ENCODE results near the gene TNFRSF1A.
A peak's percentile ranks its signal among the peaks of the same experiment; 100 is the strongest.

Gene TNFRSF1A

DNA sequence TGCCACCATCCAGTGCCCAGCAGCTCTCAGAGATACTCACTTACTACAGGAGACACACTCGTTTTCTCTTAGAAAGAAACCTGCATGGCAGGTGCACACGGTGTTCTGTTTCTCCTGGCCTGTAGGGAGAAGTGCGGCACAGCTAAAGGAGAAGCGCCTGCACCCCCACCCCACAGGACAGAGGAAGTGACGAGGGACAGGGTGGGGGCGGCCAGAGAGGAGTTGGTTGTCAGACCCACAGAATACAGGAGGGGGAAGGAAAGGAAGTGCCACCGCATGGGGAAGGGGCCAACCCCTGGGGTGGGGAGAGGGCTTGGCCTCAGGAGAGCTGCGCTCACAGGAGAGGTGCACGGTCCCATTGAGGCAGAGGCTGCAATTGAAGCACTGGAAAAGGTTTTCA, 8.8 kb downstream of the TNFRSF1A start:
- TF ChIP-seq GATA1 (IDR thresholded peaks at IDR 0.05; ENCODE audit: low read depth, low read length) (no peak), POLR2A (IDR thresholded peaks at IDR 0.05; ENCODE audit: low read length) (no peak)
- no peak for DNase-seq

DNA sequence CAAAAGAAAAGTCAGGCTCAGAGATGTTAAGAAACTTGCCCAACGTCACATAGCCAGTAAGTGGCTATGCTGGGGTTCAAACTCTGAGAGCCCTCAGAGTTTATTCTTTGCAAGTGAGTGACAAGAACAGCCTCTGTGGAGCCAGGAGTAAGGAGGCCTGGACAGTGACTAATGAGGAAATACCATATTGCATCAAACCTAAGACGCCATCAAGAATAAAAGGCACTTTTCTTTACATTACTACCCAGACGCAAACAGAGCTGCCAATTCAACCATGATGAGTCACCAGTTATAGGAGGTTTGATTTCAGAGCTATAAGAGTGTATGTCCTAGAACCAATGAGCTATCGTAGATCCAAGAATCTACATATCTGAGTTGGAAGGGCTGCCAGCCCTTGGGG, 9.4 kb downstream of the TNFRSF1A start:
- no peak for DNase-seq
- TF ChIP-seq GATA1 (IDR thresholded peaks at IDR 0.05; ENCODE audit: low read depth, low read length) (no peak), POLR2A (IDR thresholded peaks at IDR 0.05; ENCODE audit: low read length) (no peak)

GRCh38 chr12:6330999-6331714, 10.7 kb downstream of the TNFRSF1A start:
- no peak for DNase-seq
- TF ChIP-seq POLR2A (IDR thresholded peaks at IDR 0.05; ENCODE audit: low read length) (no peak), GATA1 (IDR thresholded peaks at IDR 0.05; ENCODE audit: low read depth, low read length) (no peak)

DNA sequence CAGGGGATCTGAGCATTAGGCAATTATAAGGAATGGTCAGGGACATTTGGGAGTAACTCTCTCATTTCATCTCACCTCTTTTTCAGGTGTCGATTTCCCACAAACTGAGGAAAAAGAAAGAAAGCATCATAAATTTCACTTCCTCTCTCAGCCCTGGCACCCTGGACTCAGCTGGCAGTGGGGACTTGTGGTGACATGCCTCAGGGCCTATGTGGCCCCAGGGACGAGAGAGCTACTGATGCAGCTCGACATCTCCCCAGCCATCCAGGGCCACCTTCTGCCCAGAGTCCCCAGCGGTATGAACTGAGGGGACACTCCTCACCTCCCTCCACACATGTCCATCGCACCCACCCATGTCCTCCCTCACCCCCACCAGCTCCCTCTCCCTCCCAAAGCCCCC, 11.7 kb downstream of the TNFRSF1A start:
- TF ChIP-seq POLR2A (IDR thresholded peaks at IDR 0.05; ENCODE audit: low read length) (no peak), GATA1 (IDR thresholded peaks at IDR 0.05; ENCODE audit: low read depth, low read length) (no peak)
- no peak for DNase-seq

DNA sequence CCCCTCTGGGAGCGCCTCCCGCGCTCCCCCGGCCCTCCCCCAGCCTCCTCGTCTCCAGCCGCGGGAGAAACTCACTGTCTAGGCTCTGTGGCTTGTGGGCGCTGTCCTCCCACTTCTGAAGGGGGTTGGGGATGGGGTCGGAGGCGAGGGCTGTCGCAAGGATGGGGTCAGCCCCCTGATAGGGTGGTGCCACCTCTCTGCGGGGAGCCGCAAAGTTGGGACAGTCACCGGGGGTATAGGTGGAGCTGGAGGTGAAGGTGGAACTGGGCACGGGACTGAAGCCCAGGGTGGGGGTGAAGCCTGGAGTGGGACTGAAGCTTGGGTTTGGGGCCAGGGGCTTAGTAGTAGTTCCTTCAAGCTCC, 12.2 kb downstream of the TNFRSF1A start:
- no peak for TF ChIP-seq GATA1 (IDR thresholded peaks at IDR 0.05; ENCODE audit: low read depth, low read length)
- no peak for TF ChIP-seq POLR2A (IDR thresholded peaks at IDR 0.05; ENCODE audit: low read length)
- no peak for DNase-seq

- TF ChIP-seq GATA1 (IDR thresholded peaks at IDR 0.05; ENCODE audit: low read depth, low read length) (no peak), POLR2A (IDR thresholded peaks at IDR 0.05; ENCODE audit: low read length) (no peak)
- no peak for DNase-seq
Measured at GRCh38 chr12:6328945-6329702, 12.8 kb downstream of the TNFRSF1A start.

GRCh38 chr12:6328045-6328779, 13.7 kb downstream of the TNFRSF1A start:
- DNase-seq, result no peak
- TF ChIP-seq GATA1 (IDR thresholded peaks at IDR 0.05; ENCODE audit: low read depth, low read length), result no peak

GRCh38 chr12:6327229-6328041, 14.4 kb downstream of the TNFRSF1A start:
- no peak for TF ChIP-seq GATA1 (IDR thresholded peaks at IDR 0.05; ENCODE audit: low read depth, low read length)
- no peak for TF ChIP-seq POLR2A (IDR thresholded peaks at IDR 0.05; ENCODE audit: low read length)

GRCh38 chr12:6326316-6327228, 15.3 kb downstream of the TNFRSF1A start:
- no peak for TF ChIP-seq POLR2A (IDR thresholded peaks at IDR 0.05; ENCODE audit: low read length)
- TF ChIP-seq GATA1 (IDR thresholded peaks at IDR 0.05; ENCODE audit: low read depth, low read length), result no peak
- DNase-seq, result peak; percentile 30 to 56

More at GRCh38 chr12:6327229-6328041, 14.4 kb downstream of the TNFRSF1A start:
- DNase-seq, result no peak

DNA sequence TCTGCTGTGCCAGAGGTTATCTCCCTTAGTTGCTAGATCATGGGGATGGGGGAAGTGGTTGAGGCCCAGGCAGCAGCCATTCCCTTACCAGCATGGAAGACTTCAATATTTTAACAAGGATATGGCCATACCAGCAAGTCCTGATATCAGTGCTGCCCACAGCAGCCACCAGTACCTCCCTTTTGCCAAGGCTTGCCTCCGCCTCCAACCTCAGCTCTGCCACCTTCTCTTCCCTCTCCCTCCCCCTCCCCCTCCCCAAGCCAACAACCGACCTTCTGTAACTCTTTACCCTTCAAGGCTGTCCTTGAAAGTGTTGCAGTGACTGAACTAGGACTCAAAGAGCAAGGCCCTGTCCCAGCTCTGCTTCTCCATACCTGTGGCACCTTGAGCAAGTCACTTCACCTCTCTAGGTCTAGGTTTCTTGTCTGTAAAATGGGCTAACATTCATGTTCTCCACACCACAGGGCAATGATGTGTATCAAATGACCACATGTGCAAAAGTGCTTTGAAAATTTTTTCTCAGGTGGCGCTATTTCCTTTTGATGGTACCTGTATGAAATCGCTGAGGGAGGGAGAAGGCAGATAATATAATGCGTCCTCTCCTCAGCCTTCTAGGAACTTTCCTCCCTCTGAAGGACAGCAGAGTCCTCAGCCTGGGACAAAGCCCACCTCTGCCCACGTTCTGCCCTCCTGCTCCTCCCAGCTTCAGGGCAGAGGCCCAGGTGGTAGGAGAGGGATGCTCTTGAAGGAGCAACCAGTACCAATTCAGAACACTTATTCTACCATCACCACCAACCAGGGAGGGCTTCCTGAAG, 16.7 kb downstream of the TNFRSF1A start:
- TF ChIP-seq GATA1 (IDR thresholded peaks at IDR 0.05; ENCODE audit: low read depth, low read length) (no peak), POLR2A (IDR thresholded peaks at IDR 0.05; ENCODE audit: low read length) (no peak)
- DNase-seq, result no peak

DNA sequence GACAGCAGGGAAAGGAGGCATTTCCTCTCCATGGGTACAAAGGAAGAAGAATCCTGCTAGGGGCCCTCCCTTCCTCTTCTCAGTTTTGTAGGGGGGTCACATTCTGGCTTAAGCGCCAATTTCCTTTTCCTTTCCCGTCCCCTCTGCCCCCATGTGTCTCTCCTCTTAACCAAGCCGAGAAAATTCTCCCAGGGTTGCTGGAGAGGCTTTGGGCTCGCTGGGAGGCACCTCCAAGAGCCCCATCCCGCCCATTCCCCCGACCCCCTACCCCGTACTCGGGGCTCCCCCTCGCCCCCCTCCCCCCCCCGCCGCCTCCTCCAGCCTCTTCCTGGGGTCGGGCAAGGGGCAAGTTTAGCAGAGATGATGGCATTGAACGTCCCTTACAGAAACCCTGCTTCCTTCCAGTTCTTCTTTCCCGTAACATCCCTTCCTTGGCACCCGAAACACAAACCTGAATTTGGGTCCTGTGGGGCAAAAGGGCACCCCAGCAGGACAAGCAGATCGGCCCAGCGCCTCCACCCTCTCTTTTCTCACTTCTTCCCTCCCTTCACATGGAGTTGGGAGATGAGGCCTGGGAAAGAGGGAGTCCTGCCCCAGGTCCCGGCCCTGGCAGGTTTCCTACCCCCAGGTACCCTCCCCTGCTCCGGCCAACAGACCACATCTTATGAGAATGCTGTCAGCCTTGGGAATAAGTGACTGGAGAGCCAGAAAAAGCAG, 17.7 kb downstream of the TNFRSF1A start:
- TF ChIP-seq GATA1 (IDR thresholded peaks at IDR 0.05; ENCODE audit: low read depth, low read length) (no peak), POLR2A (IDR thresholded peaks at IDR 0.05; ENCODE audit: low read length) (no peak)
- no peak for DNase-seq

All from erythroblast (primary cell).